ENCODE data around the gene HOXD10. TPM values are rescaled to one million over a fixed set of nuclear protein-coding genes. Genes with fewer than 3 reads are reported as not detected.

The HOXD10 gene
- total and polyA plus RNA-seq, 4 donors = 0.92 to 15.5 (median 0.98) TPM; not detected in 1

DNA sequence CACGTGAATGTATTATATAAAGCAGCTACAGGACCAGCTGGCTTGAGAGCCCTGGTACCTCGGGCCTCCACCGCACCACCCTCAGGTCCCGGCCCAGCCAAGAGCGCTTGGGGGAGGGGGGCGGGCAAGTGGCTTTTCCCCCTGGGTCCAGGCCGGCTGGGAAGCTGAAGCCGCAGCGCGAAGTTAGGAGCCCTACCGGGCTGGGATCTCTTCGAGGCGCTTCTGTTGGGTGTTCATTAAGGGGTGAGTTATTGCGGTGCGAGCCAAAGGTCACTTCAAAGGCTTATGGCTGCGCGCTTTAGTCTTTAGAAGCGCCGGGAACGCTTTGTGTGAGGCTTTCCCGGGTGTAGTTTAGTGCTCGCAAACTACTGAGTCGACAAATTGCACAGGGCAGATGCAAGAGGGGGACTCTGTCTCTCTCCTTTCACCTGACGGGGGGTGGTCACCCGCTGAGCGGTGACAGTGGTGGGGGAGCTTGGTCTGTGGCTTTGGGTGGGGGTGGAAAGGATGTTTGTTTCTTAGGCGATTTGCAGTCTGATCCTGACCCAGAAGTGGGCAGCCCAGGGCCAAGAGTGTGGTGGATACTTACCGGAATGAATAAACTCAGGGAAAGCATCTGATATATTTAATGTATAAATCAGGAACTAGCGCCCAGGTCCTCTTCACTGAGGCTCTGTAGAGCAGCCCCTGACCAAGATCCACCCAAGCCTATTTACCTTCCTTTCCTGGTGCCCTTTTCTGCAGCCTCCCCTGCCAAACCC lies 46.5 kb downstream of the HOXD10 start:
- peaks cover 68% of the 10 kb centered on the region for H3K4me1 ChIP-seq (ENCODE audit: control insufficient read depth, insufficient read depth, low read length)
- peak overlapping the region; percentile 89 for H3K27ac ChIP-seq (ENCODE audit: low read depth, low read length)
- peaks cover 34% of the 10 kb centered on the region for H3K36me3 ChIP-seq (ENCODE audit: control insufficient read depth, insufficient read depth, low read length)
- peaks cover 47% of the 10 kb centered on the region for H3K27me3 ChIP-seq (ENCODE audit: control insufficient read depth, insufficient read depth, low read length)
- H3K4me3 ChIP-seq (ENCODE audit: low read depth, low read length) = no peak overlapping the region
- 16% methylated on average over 22 of the region's 29 CpGs for WGBS (ENCODE audit: insufficient coverage)
- DNase-seq (ENCODE audit: low read depth in 4 of 6, low spot score in 6 of 6) = peak in 1 of 6 donors; percentile 88
- no peaks in the 10 kb centered on the region for H3K9me3 ChIP-seq (ENCODE audit: control insufficient read depth, insufficient read depth, low read length)

DNA sequence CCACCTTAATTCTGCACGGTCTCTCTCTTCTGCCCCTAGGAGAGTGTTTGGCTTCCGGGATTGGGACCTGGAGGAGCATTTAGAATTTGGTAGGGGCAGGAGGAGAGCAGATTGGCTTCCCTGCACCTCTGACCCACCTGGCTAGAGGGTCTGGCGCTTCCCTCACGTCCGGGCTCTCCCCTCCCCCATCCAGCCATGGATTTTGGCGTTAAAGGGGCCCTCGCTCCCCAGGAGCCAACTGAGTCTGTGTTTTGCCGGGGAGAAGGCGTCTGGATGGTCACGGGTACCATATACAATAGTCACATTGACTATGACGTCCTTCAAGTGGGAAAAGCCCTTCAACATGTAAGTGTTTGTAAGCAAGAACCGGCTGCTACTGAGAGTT lies 47.1 kb downstream of the HOXD10 start:
- Histone ChIP-seq H3K27ac (ENCODE audit: low read depth, low read length) (peak overlapping the region; percentile 89), H3K9me3 (ENCODE audit: control insufficient read depth, insufficient read depth, low read length) (no peaks in the 10 kb centered on the region), H3K27me3 (ENCODE audit: control insufficient read depth, insufficient read depth, low read length) (peaks cover 45% of the 10 kb centered on the region), H3K4me1 (ENCODE audit: control insufficient read depth, insufficient read depth, low read length) (peaks cover 64% of the 10 kb centered on the region), H3K4me3 (ENCODE audit: low read depth, low read length) (no peak overlapping the region), H3K36me3 (ENCODE audit: control insufficient read depth, insufficient read depth, low read length) (peaks cover 31% of the 10 kb centered on the region)
- peak in 1 of 6 donors; percentile 72 for DNase-seq (ENCODE audit: low read depth in 4 of 6, low spot score in 6 of 6)
- no CpG with 5 or more reads among the region's 12 CpGs for WGBS (ENCODE audit: insufficient coverage)

DNA sequence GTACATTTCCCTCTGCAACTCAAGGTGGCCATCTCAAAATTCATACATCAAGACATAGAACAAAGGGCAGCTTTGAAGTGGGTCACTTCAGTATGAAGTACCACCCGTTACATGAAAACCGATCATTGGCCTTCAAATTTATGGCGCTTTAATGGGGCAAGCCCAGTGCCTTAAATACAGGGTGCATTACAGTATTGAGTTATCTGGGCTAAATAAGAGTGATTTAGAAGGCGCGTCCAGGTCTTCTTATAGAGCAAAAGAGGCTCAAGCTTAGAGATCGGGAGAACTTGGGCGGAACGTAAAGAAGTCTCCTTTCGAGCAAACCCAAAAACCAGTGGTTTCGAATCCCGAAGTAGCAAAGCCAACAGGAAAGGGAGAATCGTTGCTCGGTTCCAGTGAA lies 47.6 kb downstream of the HOXD10 start:
- 52% methylated on average over 11 of the region's 13 CpGs for WGBS (ENCODE audit: insufficient coverage)
- H3K9me3 ChIP-seq (ENCODE audit: control insufficient read depth, insufficient read depth, low read length) = no peaks in the 10 kb centered on the region
- peak overlapping the region; percentile 76 for H3K27ac ChIP-seq (ENCODE audit: low read depth, low read length)
- H3K27me3 ChIP-seq (ENCODE audit: control insufficient read depth, insufficient read depth, low read length) = peaks cover 44% of the 10 kb centered on the region
- H3K4me1 ChIP-seq (ENCODE audit: control insufficient read depth, insufficient read depth, low read length) = peaks cover 64% of the 10 kb centered on the region
- peaks cover 31% of the 10 kb centered on the region for H3K36me3 ChIP-seq (ENCODE audit: control insufficient read depth, insufficient read depth, low read length)
- H3K4me3 ChIP-seq (ENCODE audit: low read depth, low read length) = no peak overlapping the region
- DNase-seq (ENCODE audit: low read depth in 4 of 6, low spot score in 6 of 6) = peak in 1 of 6 donors; percentile 79

DNA sequence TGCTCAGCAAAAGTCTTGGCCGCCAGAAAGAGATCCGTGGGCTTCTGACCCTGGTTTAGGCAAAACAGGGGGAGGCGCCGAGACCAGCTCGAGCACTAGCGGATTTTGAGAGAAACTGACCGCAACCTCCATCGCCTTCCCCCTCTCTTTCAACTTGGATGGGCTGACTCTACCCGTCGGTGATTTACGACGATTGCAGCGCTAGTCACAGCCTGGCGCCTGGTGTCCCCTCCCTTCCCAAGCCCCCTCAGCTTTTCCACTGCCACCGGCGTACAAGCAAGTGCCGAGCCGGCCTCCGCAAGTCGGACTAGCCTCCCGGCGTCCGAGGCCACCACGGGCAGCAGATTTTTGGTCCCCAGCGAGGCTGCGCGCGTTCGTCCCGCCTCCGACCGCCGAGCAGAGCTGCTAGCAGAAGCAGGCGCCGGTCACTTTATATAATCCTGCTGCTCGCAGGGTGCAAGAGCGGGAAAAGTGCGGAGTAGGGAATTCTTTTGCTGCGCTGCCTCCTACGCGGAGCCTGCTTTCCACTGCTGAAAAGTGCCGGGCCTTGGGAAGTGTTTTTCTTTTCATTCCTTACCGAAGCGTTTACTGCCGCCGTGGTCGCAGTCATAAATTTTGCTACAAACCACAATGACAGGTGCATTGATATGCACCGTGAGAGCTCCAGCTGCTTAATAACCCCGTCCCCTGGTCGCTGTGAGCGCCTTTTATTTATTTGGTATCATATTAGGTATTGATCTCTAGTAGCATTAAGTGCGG lies 48.2 kb downstream of the HOXD10 start:
- Histone ChIP-seq H3K27me3 (ENCODE audit: control insufficient read depth, insufficient read depth, low read length) (peaks cover 38% of the 10 kb centered on the region), H3K4me1 (ENCODE audit: control insufficient read depth, insufficient read depth, low read length) (peaks cover 60% of the 10 kb centered on the region), H3K36me3 (ENCODE audit: control insufficient read depth, insufficient read depth, low read length) (peaks cover 30% of the 10 kb centered on the region), H3K4me3 (ENCODE audit: low read depth, low read length) (peak overlapping the region; percentile 24), H3K9me3 (ENCODE audit: control insufficient read depth, insufficient read depth, low read length) (no peaks in the 10 kb centered on the region), H3K27ac (ENCODE audit: low read depth, low read length) (peak overlapping the region; percentile 76)
- peak in 1 of 6 donors; percentile 80 for DNase-seq (ENCODE audit: low read depth in 4 of 6, low spot score in 6 of 6)
- WGBS (ENCODE audit: insufficient coverage) = 18% methylated on average over 46 of the region's 52 CpGs

DNA sequence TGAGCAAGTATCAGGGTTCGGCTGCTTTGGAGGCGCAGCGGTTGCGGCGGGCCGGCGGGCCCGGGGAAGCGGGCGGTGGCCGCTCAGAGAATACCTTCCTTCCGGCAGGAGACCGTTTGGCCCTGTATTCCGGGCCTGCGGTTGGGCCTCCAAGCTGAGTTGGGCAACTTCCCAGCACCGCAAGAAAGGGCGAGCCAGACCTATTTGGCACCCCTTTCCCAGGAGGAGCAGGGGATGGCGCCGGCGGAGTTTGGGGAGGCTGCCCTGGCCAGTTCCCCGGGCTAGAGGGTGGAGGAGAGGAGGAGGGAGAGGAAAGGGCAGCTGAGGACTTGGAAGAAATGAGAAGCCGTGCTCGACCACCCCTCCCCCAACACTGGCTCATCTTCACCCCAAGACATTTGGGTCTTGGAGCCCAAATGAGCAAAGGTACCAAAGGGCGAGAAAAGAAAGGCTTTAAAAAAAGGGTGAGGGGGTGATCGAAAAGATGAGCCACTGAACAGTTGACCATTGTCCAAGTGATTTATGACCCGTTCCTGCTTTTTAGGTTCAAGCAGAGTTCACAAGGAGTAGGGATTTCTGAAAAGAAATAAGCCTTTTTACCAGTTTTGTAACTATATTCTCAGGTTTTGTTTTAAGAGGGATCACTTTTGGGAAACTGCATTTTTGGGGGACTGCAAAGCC lies 48.9 kb downstream of the HOXD10 start:
- Histone ChIP-seq H3K36me3 (ENCODE audit: control insufficient read depth, insufficient read depth, low read length) (peaks cover 22% of the 10 kb centered on the region), H3K4me1 (ENCODE audit: control insufficient read depth, insufficient read depth, low read length) (peaks cover 57% of the 10 kb centered on the region), H3K27me3 (ENCODE audit: control insufficient read depth, insufficient read depth, low read length) (peaks cover 32% of the 10 kb centered on the region), H3K4me3 (ENCODE audit: low read depth, low read length) (peak overlapping the region; percentile 24), H3K27ac (ENCODE audit: low read depth, low read length) (peak overlapping the region; percentile 76), H3K9me3 (ENCODE audit: control insufficient read depth, insufficient read depth, low read length) (no peaks in the 10 kb centered on the region)
- WGBS (ENCODE audit: insufficient coverage) = 16% methylated on average over 19 of the region's 26 CpGs
- peak in 2 of 6 donors; percentile 69 to 72 for DNase-seq (ENCODE audit: low read depth in 4 of 6, low spot score in 6 of 6)

DNA sequence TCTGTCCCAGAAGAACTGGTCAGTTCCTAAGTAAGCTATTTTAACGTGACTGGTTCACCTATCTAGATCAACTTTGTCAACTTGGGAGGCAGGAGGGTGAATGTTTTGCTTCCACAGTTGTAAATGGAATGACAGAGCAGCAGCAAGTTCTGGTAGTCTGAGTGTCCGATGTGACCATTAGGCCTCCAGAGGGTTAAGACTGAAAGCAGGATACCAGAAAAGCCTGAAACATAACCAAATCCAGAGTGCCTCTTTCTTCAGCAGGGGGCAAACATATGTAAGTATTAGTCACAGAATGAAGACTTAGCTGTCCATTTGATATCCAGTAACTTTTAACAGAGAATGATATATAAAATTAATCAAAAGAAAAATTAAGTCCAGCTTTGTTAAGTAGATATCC lies 49.7 kb downstream of the HOXD10 start:
- peaks cover 29% of the 10 kb centered on the region for H3K27me3 ChIP-seq (ENCODE audit: control insufficient read depth, insufficient read depth, low read length)

DNA sequence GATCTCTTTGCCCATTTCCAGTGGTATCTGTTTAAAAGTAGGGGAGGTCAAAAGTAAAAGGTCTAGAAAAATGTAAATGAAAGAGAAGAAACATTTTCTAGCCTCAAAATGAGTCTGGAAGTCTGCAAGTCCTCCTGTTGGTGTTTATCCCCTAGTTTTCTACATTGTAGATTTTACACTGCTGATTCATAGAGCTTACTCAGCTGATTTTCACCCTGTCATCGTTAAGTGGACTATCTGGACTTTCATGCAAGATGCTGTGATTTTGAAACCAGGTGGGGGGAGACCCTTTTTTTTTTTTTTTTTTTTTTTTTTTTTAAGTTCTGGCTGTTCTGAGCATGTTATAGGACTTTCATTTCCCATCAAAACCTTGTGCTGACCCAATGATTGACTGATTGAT lies 50.8 kb downstream of the HOXD10 start:
- Histone ChIP-seq H3K9me3 (ENCODE audit: control insufficient read depth, insufficient read depth, low read length) (no peaks in the 10 kb centered on the region), H3K4me1 (ENCODE audit: control insufficient read depth, insufficient read depth, low read length) (peaks cover 59% of the 10 kb centered on the region), H3K27me3 (ENCODE audit: control insufficient read depth, insufficient read depth, low read length) (peaks cover 33% of the 10 kb centered on the region), H3K27ac (ENCODE audit: low read depth, low read length) (no peak overlapping the region), H3K4me3 (ENCODE audit: low read depth, low read length) (no peak overlapping the region), H3K36me3 (ENCODE audit: control insufficient read depth, insufficient read depth, low read length) (peaks cover 38% of the 10 kb centered on the region)
- no peak for DNase-seq (ENCODE audit: low read depth in 4 of 6, low spot score in 6 of 6)
- no CpG with 5 or more reads among the region's 1 CpG for WGBS (ENCODE audit: insufficient coverage)

More for the DNA sequence above, 49.7 kb downstream of the HOXD10 start:
- H3K36me3 ChIP-seq (ENCODE audit: control insufficient read depth, insufficient read depth, low read length) = peaks cover 27% of the 10 kb centered on the region
- no peak overlapping the region for H3K4me3 ChIP-seq (ENCODE audit: low read depth, low read length)
- H3K4me1 ChIP-seq (ENCODE audit: control insufficient read depth, insufficient read depth, low read length) = peaks cover 58% of the 10 kb centered on the region
- peak in 1 of 6 donors; percentile 38 for DNase-seq (ENCODE audit: low read depth in 4 of 6, low spot score in 6 of 6)
- no CpG with 5 or more reads among the region's 2 CpGs for WGBS (ENCODE audit: insufficient coverage)
- no peaks in the 10 kb centered on the region for H3K9me3 ChIP-seq (ENCODE audit: control insufficient read depth, insufficient read depth, low read length)
- peak overlapping the region; percentile 76 for H3K27ac ChIP-seq (ENCODE audit: low read depth, low read length)

DNA sequence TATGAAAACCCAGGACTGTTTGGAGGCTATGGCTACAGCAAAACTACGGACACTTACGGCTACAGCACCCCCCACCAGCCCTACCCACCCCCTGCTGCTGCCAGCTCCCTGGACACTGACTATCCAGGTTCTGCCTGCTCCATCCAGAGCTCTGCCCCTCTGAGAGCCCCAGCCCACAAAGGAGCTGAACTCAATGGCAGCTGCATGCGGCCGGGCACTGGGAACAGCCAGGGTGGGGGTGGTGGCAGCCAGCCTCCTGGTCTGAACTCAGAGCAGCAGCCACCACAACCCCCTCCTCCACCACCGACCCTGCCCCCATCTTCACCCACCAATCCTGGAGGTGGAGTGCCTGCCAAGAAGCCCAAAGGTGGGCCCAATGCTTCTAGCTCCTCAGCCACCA lies 52.6 kb downstream of the HOXD10 start:
- Histone ChIP-seq H3K27ac (ENCODE audit: low read depth, low read length) (no peak overlapping the region), H3K36me3 (ENCODE audit: control insufficient read depth, insufficient read depth, low read length) (peaks cover 37% of the 10 kb centered on the region), H3K4me3 (ENCODE audit: low read depth, low read length) (no peak overlapping the region), H3K9me3 (ENCODE audit: control insufficient read depth, insufficient read depth, low read length) (no peaks in the 10 kb centered on the region), H3K27me3 (ENCODE audit: control insufficient read depth, insufficient read depth, low read length) (peaks cover 32% of the 10 kb centered on the region), H3K4me1 (ENCODE audit: control insufficient read depth, insufficient read depth, low read length) (peaks cover 46% of the 10 kb centered on the region)
- no peak for DNase-seq (ENCODE audit: low read depth in 4 of 6, low spot score in 6 of 6)
- 40% methylated on average over 5 of the region's 5 CpGs for WGBS (ENCODE audit: insufficient coverage)
